Mucosa of descending colon (tissue), 3 donors: Measurements from ENCODE around the gene CST7. TPM values are rescaled to one million over a fixed set of nuclear protein-coding genes. Genes with fewer than 3 reads are reported as not detected.

ENCODE experiments used
- ATAC-seq: fragments of 200-7000 bp; cut with Tn5 transposase; one replicate; pipeline ENCODE4 v1.9.1; 2020; ENCODE audit warnings: mild to moderate bottlenecking, moderate library complexity
- DNase-seq, 3 donors: peaks; one replicate each; pipeline ENCODE4 v3.0.0-alpha.2; 2020
- H3K36me3 ChIP-seq: fragments of 200-600 bp; one replicate; pipeline ENCODE4 v1.8.0; 2021; ENCODE audit warnings: low read depth, mild to moderate bottlenecking
- H3K4me1 ChIP-seq: fragments of 200-600 bp; one replicate; pipeline ENCODE4 v1.8.0; 2021; ENCODE audit warnings: low read depth, mild to moderate bottlenecking
- H3K4me3 ChIP-seq: fragments of 200-600 bp; one replicate; pipeline ENCODE4 v1.8.0; 2021; ENCODE audit warnings: mild to moderate bottlenecking
- H3K9me3 ChIP-seq: fragments of 200-600 bp; one replicate; pipeline ENCODE4 v1.8.0; 2021; ENCODE audit warnings: mild to moderate bottlenecking
- CTCF ChIP-seq: fragments of 200-600 bp; IDR thresholded peaks from one replicate; pipeline ENCODE4 v1.8.0; 2022; ENCODE audit warnings: antibody characterized with exemption, mild to moderate bottlenecking
- intact Hi-C, 2 donors: fragments of 100-400 bp; cut with DNase I in 1 of 2; cut with micrococcal nuclease in 1 of 2; formaldehyde crosslinking; loops; one replicate each; pipeline versions ENCODE4 v1.11.0 to v1.11.1; 2022; cut with DNase I, micrococcal nuclease
- total RNA-seq, 3 donors: library from RNA; stranded (reverse); fragmentation: NEBNext Ultra II Directional in 2 of 3; extraction: Animal tissue kit (Norgen Biotek cat#: 25700) in 2 of 3; gene quantifications; one replicate each; pipeline versions ENCODE4 v1.2.1 to v1.2.4, GENCODE V29; 2021 to 2023
- donor health status: DM: no; HTN: no; CAD: no; lungs with moderate emphysema.
- donor health status: DM: no; HTN: no; CAD: no.
- donor health status: DM: no; HTN: yes; CAD: no.

CST7 gene
- total RNA-seq, 3 donors from 2014 or later, result 1.4 to 2.3 (median 1.7) TPM

- peak in 1 of 3 donors; percentile 17 for DNase-seq
- H3K36me3 ChIP-seq, result no peaks in the 10 kb centered on the region
- no peak overlapping the region for H3K4me3 ChIP-seq
- intact Hi-C loops, result no loop called here
- ATAC-seq, result no peak
- H3K9me3 ChIP-seq, result no peaks in the 10 kb centered on the region
- no peak for TF ChIP-seq CTCF
- no peaks in the 10 kb centered on the region for H3K4me1 ChIP-seq
Measured at GRCh38 chr20:24965065-24965919, 16.2 kb downstream of the CST7 start.

GRCh38 chr20:24966317-24967012 is 17.4 kb downstream of the CST7 start:
- Histone ChIP-seq H3K9me3 (no peaks in the 10 kb centered on the region), H3K4me3 (no peak overlapping the region), H3K4me1 (no peaks in the 10 kb centered on the region), H3K36me3 (no peaks in the 10 kb centered on the region)
- no peak for TF ChIP-seq CTCF
- intact Hi-C loops, result no loop called here
- ATAC-seq (no peak), DNase-seq (peak in 1 of 3 donors; percentile 5)

- intact Hi-C loops, result no loop called here
- Histone ChIP-seq H3K9me3 (no peaks in the 10 kb centered on the region), H3K36me3 (no peaks in the 10 kb centered on the region), H3K4me3 (no peak overlapping the region), H3K4me1 (no peaks in the 10 kb centered on the region)
- no peak for TF ChIP-seq CTCF
- DNase-seq (peak in 1 of 3 donors; percentile 30), ATAC-seq (peak; percentile 73)
Measured at GRCh38 chr20:24968278-24968800, 19.3 kb downstream of the CST7 start.

- DNase-seq, result peak in 1 of 3 donors; percentile 9
Measured at GRCh38 chr20:24969186-24970029, 20.3 kb downstream of the CST7 start.

More at GRCh38 chr20:24969186-24970029, 20.3 kb downstream of the CST7 start:
- no peak overlapping the region for H3K4me3 ChIP-seq
- intact Hi-C loops, result no loop called here
- TF ChIP-seq CTCF, result no peak
- no peaks in the 10 kb centered on the region for H3K36me3 ChIP-seq
- no peaks in the 10 kb centered on the region for H3K9me3 ChIP-seq
- H3K4me1 ChIP-seq, result no peaks in the 10 kb centered on the region
- peak; percentile 49 for ATAC-seq
